CD4-positive, alpha-beta T cell (primary cell): ENCODE data around the gene CSF1R. TPM values are rescaled to one million over a fixed set of nuclear protein-coding genes. Genes with fewer than 3 reads are reported as not detected.

ENCODE experiments used
- ATAC-seq: fragments of 200-7000 bp; cut with Tn5 transposase; one replicate; pipeline ENCODE4 v1.10.0; 2022; ENCODE audit warnings: mild to moderate bottlenecking; ENCODE audit not compliant: poor library complexity
- CTCF ChIA-PET: fragments of 350-600 bp; sonication (Branson Sonifier 250); formaldehyde crosslinking; loops from one replicate; lab custom pipeline; 2021; ENCODE audit warnings: antibody characterized with exemption, inconsistent platforms; lab: Charles Lee
- POLR2A ChIA-PET: fragments of 350-600 bp; sonication (Branson Sonifier 250); formaldehyde crosslinking; loops from one replicate; lab custom pipeline; 2021; ENCODE audit warnings: antibody characterized with exemption, inconsistent platforms; lab: Charles Lee
- DNase-seq, 14 experiments: peaks; one replicate each; pipeline ENCODE4 v3.0.0-alpha.2; 2013 to 2020; ENCODE audit warnings: mixed read lengths in 2 of 14
- H3K27ac ChIP-seq, 2 donors: one replicate each; pipeline versions ENCODE4 v1.5.1 to v1.7.0; 2013; ENCODE audit warnings: low read length in 2 of 2, low read depth in 1 of 2, mild to moderate bottlenecking in 1 of 2
- H3K27me3 ChIP-seq, 2 experiments: 1 replicate in 1 of 2; 2 replicates in 1 of 2; pipeline versions ENCODE4 v1.6.1 to v1.7.0; 2013; ENCODE audit warnings: low read length in 2 of 2, control low read depth in 1 of 2, mild to moderate bottlenecking in 1 of 2, moderate library complexity in 1 of 2; ENCODE audit not compliant: insufficient read depth in 2 of 2, control insufficient read depth in 1 of 2
- H3K36me3 ChIP-seq: one replicate; pipeline ENCODE4 v1.6.1; 2013; ENCODE audit warnings: low read length, control low read depth; ENCODE audit not compliant: insufficient read depth
- H3K4me1 ChIP-seq: one replicate; pipeline ENCODE4 v1.6.1; 2013; ENCODE audit warnings: low read length, control low read depth; ENCODE audit not compliant: insufficient read depth
- H3K4me3 ChIP-seq: one replicate; pipeline ENCODE4 v1.5.1; 2013; ENCODE audit warnings: mild to moderate bottlenecking, low read length, moderate library complexity
- H3K9me3 ChIP-seq, 2 experiments: 1 replicate in 1 of 2; 2 replicates in 1 of 2; pipeline versions ENCODE4 v1.6.1 to v1.7.0; 2013; ENCODE audit warnings: low read length in 2 of 2, mild to moderate bottlenecking in 2 of 2, control low read depth in 1 of 2, moderate library complexity in 1 of 2; ENCODE audit not compliant: control insufficient read depth in 1 of 2, insufficient read depth in 1 of 2
- H3K27ac Mint-ChIP-seq: one replicate; pipeline ENCODE4 v1.8.0; 2020; ENCODE audit warnings: mixed read lengths
- H3K27me3 Mint-ChIP-seq: one replicate; pipeline ENCODE4 v1.8.0; 2021; ENCODE audit warnings: mixed read lengths
- H3K36me3 Mint-ChIP-seq: one replicate; pipeline ENCODE4 v1.8.0; 2021; ENCODE audit warnings: low read depth, mixed read lengths
- H3K4me1 Mint-ChIP-seq: one replicate; pipeline ENCODE4 v1.8.0; 2021; ENCODE audit warnings: low read depth, mixed read lengths
- H3K4me3 Mint-ChIP-seq: one replicate; pipeline ENCODE4 v1.8.0; 2020; ENCODE audit warnings: mild to moderate bottlenecking, mixed read lengths
- H3K9me3 Mint-ChIP-seq: one replicate; pipeline ENCODE4 v1.8.0; 2020; ENCODE audit warnings: mixed read lengths
- CTCF ChIP-seq: fragments of 200-600 bp; IDR thresholded peaks from one replicate; pipeline ENCODE4 v1.8.0; 2022; ENCODE audit warnings: antibody characterized with exemption, mild to moderate bottlenecking
- intact Hi-C, 2 experiments: fragments of 100-400 bp; cut with DNase I in 1 of 2; cut with micrococcal nuclease in 1 of 2; formaldehyde crosslinking; loops; one replicate each; pipeline versions ENCODE4 v1.15.1 to v1.9.0; 2023 to 2025; cut with DNase I, micrococcal nuclease
- total RNA-seq, 174 experiments: library from RNA in 2 of 174; stranded (reverse) in 2 of 174; gene quantifications; one replicate each; pipeline ENCODE4 v1.2.3 and lab custom pipeline; 2021 to 2026

Gene CSF1R
- total RNA-seq, 2 experiments from 2014 or later: 0.45 to 0.52 TPM

- H3K4me3 Mint-ChIP-seq: no peak overlapping the region
- ATAC-seq: no peak
- POLR2A ChIA-PET: no interaction called here
- H3K4me1 ChIP-seq: no peaks in the 10 kb centered on the region
- H3K4me1 Mint-ChIP-seq: no peaks in the 10 kb centered on the region
- TF ChIP-seq CTCF: no peak
- H3K27ac Mint-ChIP-seq: no peak overlapping the region
- no peaks in the 10 kb centered on the region for H3K27me3 ChIP-seq
- H3K4me3 ChIP-seq: no peak overlapping the region
- peaks cover 94% of the 10 kb centered on the region for H3K36me3 ChIP-seq
- H3K27me3 Mint-ChIP-seq: no peaks in the 10 kb centered on the region
- H3K9me3 Mint-ChIP-seq: no peaks in the 10 kb centered on the region
- no peak overlapping the region for H3K27ac ChIP-seq
- H3K9me3 ChIP-seq: no peaks in the 10 kb centered on the region
- DNase-seq: no peak
- intact Hi-C loops: no loop called here
- peaks cover 100% of the 10 kb centered on the region for H3K36me3 Mint-ChIP-seq
- CTCF ChIA-PET: no interaction called here
These were observed 64.2 kb downstream of the CSF1R start for GRCh38 chr5:150022158-150022531.

GRCh38 chr5:150021491-150022157 lies 64.7 kb downstream of the CSF1R start:
- Histone ChIP-seq H3K27me3 (no peaks in the 10 kb centered on the region), H3K4me1 (no peaks in the 10 kb centered on the region), H3K9me3 (no peaks in the 10 kb centered on the region), H3K36me3 (peaks cover 94% of the 10 kb centered on the region), H3K27ac (no peak overlapping the region), H3K4me3 (no peak overlapping the region)
- no peak for TF ChIP-seq CTCF
- no peak overlapping the region for H3K4me3 Mint-ChIP-seq
- no peak for DNase-seq
- no peaks in the 10 kb centered on the region for H3K9me3 Mint-ChIP-seq
- peaks cover 100% of the 10 kb centered on the region for H3K36me3 Mint-ChIP-seq
- ChIA-PET POLR2A (no interaction called here), CTCF (interaction anchor here (0.6 kb wide), 1 partner anchor 107 kb away, joined by 3 read pairs; no protein-coding TSS in a partner anchor)
- intact Hi-C loops: no loop called here
- no peak overlapping the region for H3K27ac Mint-ChIP-seq
- no peaks in the 10 kb centered on the region for H3K4me1 Mint-ChIP-seq
- H3K27me3 Mint-ChIP-seq: no peaks in the 10 kb centered on the region
- no peak for ATAC-seq

DNA sequence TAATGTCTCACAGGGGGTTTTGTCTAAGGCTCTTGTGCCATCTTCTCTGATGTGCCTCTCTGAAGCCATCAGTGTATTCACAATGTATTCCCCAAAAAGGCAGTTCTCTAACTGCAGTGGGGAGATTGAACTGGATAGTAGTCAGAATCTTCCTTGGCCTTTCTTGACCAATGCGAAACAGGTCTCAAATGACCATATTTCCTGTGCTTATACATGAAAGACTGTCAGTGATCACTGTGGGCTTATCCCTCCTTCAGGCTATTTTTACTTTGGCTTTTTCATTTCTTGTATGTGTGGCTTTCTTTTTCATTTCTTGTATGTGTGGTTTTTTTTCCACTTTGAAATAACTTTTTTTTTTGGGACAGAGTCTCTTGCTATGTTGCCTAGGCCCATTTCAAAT lies 66.1 kb downstream of the CSF1R start:
- no peak for ATAC-seq
- POLR2A ChIA-PET: no interaction called here

More for the DNA sequence above, 66.1 kb downstream of the CSF1R start:
- TF ChIP-seq CTCF: no peak
- H3K36me3 Mint-ChIP-seq: peaks cover 100% of the 10 kb centered on the region
- H3K27me3 ChIP-seq: no peaks in the 10 kb centered on the region
- H3K9me3 ChIP-seq: no peaks in the 10 kb centered on the region
- no peaks in the 10 kb centered on the region for H3K4me1 ChIP-seq
- CTCF ChIA-PET: no interaction called here
- no peak overlapping the region for H3K4me3 ChIP-seq
- H3K4me1 Mint-ChIP-seq: no peaks in the 10 kb centered on the region
- no peak overlapping the region for H3K27ac ChIP-seq
- no peak overlapping the region for H3K4me3 Mint-ChIP-seq
- DNase-seq: no peak
- intact Hi-C loops: no loop called here
- H3K27me3 Mint-ChIP-seq: no peaks in the 10 kb centered on the region
- H3K9me3 Mint-ChIP-seq: no peaks in the 10 kb centered on the region
- peak overlapping the region; percentile 17 for H3K27ac Mint-ChIP-seq
- peaks cover 96% of the 10 kb centered on the region for H3K36me3 ChIP-seq
